NCI-H2081 treated with DMSO at 0.1 percent for 48 hours (cell line): Measurements from ENCODE around the gene IRF7.

Source experiments
- DNase-seq: peaks from one replicate; lab custom pipeline; 2025; lab: John Stamatoyannopoulos, UW

IRF7 gene

DNA sequence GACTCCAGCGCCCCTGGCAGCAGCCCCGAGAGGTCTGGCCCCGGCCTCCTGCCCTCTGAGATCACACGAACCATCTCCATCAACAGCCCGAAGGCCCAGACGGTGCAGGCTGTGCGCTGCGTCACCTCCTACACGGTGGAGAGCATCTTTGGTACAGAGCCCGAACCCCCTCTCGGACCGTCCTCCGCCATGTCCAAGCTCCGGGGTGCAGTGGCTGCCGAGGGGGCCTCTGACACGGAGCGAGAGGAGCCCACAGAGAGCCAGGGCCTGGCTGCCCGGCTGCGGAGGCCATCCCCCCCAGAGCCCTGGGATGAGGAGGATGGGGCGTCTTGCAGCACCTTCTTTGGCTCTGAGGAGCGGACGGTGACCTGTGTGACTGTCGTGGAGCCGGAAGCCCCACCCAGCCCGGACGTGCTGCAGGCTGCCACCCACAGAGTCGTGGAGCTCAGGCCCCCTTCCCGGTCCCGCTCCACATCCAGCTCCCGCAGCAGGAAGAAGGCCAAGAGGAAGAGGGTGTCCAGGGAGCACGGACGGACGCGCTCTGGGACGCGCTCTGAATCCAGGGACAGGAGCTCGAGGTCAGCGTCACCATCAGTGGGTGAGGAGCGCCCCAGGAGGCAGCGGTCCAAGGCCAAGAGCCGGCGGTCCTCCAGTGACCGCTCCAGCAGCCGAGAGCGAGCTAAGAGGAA is 7.6 kb downstream of the IRF7 start:
- DNase-seq = no peak

DNA sequence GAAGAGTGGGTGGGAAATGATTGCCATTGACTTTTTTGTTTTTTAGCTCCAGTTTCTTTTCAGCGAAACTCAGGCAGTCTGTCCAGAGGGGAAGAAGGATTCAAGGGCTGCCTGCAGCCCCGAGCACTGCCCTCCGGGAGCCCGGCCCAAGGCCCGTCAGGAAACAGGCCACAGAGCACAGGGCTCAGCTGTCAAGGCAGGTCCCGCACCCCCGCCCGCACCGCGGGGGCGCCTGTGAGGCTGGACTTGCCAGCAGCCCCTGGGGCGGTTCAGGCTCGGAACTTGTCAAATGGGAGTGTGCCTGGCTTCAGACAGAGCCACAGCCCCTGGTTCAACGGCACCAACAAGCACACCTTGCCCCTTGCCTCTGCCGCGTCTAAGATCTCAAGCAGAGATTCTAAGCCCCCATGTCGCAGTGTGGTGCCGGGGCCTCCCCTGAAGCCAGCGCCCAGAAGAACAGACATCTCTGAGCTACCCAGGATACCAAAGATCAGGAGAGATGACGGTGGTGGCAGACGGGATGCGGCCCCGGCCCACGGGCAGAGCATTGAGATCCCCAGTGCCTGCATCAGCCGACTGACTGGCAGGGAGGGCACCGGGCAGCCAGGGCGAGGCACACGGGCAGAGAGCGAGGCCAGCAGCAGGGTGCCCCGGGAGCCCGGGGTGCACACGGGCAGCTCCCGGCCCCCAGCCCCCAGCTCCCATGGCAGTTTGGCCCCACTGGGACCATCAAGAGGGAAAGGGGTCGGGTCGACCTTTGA is 8.6 kb downstream of the IRF7 start:
- no peak for DNase-seq

DNA sequence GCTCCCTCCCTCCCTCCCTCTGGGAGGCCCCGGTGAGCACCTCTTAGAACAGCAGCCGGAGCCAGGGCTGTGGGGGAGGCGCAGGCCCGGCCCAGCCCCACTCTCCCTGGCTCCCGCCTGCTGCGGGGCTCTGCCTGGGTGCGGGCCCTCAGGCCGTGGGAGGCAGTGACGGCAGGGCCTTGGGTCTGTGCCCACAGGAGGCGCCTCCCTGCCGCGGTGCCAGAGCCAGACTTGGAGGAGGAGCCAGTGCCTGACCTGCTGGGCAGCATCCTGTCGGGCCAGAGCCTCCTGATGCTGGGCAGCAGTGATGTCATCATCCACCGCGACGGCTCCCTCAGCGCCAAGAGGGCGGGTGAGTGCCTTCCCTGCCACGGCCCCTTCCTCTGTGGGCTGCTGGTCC is 9.5 kb downstream of the IRF7 start:
- no peak for DNase-seq

- DNase-seq = no peak
Observed at GRCh38 chr11:605286-606129, 10.2 kb downstream of the IRF7 start.

GRCh38 chr11:603154-603553 is 12.6 kb downstream of the IRF7 start:
- DNase-seq = no peak

DNA sequence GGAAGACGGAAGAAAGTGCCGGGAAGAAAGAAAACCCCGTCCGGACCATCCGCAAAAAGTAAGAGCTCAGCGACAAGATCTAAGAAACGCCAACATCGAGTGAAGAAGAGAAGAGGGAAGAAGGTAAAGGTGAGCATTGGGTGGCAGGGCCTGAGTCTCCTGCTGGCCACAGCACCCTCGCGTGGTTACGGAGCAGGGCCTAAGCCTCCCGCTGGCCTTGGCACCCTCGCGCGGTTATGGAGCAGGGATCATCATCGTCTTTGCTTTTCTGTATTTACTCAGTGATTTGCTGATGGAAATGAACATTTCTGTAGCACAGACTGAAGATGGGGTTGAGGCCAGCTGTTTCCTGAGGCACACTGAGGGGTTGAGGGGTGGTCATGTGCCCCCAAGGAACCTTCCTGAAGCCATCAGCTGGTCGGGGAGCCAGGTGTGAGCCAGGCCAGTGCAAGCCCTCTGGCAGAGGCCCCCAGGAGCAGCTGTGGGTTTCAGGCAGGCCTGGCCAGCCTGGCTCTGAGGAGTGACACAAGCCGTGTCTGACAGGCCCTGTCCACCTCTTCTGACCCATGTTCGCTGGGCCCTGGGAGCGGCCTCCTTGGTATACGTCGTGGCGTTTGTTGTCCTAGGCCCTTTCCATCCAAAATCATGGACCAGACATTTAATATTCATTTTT is 14.0 kb downstream of the IRF7 start:
- DNase-seq = no peak

DNA sequence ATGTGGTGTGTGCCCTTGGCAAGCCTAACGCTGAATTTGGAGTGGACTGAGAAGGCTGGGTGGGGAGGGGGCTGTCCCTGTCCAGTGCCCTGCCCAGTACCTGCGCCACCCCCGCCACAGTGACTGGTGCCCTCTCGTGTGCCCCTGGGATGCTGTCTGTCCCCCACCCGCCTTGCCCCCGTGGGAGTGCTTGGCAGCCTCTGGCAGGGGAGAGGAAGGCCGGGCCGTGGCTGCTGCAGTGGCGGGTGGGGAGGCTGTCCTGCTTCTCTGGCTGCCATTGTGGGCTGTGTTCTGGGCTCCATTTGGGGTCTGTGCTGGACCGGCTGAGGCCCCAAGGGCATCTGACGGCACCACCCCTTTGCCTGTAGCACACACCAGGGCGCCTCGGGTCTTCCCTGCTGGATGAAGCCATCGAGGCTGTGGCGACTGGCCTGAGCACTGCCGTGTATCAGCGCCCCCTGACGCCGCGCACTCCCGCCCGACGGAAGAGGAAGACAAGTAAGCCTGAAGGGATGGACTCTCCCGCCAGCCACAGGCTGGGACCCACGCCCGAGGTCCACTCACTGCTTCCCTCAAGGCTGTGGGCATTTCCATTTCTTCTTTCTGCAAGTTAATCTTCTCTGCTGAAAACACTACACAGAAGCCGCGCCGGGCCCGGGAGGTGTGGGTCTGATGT is 17.6 kb downstream of the IRF7 start:
- no peak for DNase-seq

GRCh38 chr11:597166-597725 is 18.5 kb downstream of the IRF7 start:
- no peak for DNase-seq

DNA sequence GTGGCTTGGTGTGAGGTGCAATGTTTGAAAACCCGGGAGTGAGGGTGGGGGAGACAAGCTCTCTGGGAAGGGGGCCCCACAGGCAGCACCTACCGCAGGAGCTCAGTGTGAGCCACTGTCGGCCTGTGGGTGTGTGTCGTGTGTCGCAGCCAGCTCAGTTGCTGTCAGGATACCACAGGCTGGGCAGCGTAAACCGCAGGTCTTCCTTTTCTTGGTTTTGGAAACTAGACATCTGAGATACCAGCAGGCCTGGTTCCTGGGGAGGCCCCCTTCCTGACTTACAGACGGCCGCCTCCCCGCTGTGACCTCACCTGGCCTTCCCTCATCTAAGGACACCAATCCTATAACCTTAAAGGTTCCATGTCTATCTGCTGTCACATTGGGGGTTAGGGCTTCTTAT is 19.4 kb downstream of the IRF7 start:
- no peak for DNase-seq

DNA sequence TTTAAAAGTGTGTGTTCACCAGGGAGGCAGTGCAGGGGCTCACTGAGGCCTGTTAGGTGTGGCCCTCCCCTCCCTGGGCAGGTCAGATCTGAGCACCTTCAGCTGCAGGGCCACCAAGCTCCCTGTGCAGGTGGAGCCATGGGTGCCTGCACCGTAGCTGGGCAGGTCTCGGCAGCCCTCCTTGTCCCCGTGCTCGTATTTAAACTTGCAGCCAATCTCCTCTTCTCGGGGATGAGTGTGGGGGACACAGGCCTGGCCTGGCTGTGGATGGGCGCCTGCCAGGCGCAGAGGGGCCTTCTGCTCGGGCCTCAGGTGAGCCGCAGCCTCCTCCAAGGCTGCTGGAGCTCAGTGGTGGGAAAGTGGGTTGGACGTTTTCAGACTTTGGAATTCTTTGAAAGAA is 20.4 kb downstream of the IRF7 start:
- DNase-seq = no peak

DNA sequence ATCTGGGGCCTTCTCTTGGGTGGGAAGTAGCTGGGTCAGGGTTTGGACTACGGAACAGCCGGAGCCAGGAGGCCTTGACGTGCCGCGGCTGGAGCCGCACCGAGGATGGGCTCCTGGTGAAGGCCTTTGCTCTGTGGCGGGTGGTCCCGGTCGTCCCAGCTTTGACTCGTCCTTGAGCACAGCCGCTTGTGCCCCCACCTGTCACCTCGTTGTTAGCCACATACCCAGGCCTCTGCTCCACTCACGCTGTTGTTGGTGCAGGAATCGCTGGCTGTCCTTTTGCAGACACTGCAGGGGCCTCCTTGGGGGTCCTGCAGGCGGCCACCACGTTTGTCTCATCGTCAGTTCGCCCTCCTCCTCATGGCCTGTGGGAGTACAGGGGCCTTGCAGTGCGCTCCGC is 22.4 kb downstream of the IRF7 start:
- no peak for DNase-seq

- no peak for DNase-seq
Observed at GRCh38 chr11:592918-593317, 22.8 kb downstream of the IRF7 start.

DNA sequence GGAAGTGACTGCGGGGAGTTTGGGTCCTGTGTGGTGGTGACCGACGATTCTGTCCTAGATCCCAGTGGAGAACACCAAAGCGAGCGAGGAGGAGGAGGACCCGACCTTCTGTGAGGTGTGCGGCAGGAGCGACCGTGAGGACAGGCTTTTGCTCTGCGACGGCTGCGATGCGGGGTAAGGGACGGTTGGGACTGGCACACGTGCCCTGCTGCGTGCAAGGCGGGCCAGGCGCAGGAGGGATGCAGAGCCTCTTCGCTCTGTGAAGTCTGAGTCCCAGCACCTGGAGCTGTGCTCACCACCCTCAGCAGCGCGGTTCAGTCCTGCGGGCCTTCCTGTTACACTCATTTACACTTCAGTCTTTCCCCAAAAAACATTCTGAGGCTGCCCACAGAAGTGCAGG is 23.2 kb downstream of the IRF7 start:
- DNase-seq = no peak

DNA sequence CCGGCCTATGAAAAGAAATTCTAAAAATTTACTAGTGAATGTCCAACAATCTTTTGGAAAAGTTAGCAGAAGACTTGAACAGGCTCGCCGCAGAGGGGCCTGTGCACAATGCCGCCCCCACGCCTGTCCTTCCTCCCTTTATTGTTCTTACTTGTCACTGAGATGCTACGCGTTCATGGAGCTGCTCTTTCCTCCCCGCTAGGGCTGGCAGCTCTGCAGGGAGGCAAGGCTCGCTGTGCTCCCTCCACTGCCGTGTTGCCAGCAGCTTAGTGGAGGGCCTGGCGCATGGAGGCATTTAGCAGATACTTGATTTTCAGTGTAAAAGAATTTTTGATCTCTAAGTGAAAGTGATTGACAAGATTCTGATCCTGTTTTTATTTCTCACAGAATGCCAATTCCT is 24.8 kb downstream of the IRF7 start:
- DNase-seq = no peak

DNA sequence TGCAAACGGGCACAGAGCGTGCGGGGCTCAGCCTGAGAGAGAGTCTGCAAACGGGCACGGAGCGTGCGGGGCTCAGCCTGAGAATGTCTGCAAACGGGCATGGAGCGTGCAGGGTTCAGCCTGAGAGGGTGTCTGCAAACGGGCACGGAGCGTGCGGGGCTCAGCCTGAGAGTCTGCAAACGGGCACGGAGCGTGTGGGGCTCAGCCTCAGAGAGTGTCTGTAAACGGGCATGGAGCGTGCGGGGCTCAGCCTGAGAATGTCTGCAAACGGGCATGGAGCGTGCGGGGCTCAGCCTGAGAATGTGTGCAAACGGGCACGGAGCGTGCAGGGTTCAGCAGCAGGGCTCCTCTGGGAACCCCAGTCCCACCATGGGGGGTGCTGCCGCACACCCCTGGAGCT is 26.0 kb downstream of the IRF7 start:
- no peak for DNase-seq

GRCh38 chr11:587978-588380 is 27.8 kb downstream of the IRF7 start:
- DNase-seq = no peak

GRCh38 chr11:587546-587945 is 28.2 kb downstream of the IRF7 start:
- no peak for DNase-seq

DNA sequence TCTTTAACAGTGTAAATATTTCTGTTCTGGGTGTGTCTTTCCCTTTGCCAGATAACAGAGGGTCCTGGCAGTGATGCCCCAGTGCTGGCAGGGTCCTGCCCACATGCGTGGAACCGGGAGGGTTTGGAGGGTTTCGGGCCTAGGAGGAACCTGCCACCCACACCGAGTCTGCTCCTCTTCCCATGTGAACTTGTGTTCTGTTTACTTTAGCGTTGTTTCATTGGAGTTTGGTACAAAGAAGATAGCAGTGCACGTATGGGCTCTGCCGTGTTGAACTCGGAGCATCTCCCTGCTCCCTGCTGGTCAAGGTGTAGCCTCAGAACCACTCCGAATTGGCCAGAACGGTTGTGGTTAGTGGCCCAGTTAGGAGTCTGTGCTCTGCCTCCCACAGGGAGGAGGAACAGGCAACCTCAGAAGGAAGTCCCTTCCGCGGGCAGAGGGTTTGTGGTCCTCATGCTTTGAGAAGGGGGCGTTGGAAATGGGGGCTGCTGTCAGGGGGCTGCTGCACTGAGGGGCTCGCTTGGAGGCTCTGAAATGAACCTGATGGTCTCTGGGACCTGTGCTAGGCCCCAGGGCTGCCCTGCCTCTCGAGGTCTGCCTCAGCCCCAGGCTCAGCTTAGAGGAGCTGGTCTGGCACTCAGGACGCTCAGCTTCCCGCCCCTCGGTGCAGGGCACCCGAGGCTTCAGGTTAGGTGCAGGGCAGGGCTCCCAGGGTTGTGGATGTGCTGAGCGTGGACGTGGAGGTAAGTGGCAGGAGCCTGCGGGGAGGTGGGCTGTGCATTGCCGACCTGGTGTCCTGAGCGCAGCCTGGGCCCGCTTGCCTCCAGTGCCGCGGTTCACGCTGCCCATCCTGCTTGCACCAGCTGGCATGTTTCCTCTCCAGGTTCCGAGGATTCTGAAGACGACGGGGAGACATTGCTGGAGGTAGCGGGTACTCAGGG is 29.1 kb downstream of the IRF7 start:
- DNase-seq = no peak

DNA sequence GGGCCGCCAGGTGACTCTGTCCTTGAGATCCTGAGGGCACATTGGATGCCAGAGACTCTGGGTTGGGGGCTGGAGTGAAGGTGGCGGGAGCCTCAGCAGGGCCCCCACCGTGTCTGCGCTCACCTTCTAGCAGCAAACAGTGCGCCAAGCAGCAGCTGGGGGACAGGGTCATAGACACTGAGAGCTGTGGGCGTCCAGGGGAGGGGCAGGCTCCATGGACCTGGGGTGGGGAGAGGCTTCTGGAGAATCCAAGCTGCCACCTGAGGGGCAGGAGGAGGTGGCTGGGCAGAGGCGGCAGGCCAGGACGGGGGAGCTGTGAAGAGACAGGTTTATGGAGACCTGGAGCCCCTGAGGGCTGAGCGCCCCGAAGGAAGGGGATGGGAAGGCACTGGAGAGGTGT is 31.5 kb downstream of the IRF7 start:
- no peak for DNase-seq

DNA sequence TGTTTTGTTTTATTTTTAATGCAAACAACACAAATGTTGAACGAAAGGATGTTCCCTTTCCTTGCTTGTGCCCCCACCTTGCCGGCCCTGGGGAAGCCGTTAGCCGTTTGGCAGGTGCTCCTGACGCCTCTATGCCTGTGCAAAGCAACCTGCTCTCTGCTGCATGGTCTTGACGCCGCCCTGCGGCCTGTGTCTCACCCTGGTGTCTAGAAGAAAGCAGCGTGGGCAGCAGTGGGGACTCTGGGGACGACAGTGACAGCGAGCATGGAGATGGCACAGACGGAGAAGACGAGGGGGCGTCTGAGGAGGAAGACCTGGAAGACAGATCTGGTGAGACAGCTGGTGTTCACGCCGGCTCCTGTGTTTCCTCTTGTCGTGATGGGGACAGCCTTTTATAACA is 34.0 kb downstream of the IRF7 start:
- DNase-seq = no peak
